PC-3 (cell line): ENCODE data around the gene MORN1. TPM values are rescaled to one million over a fixed set of nuclear protein-coding genes. Genes with fewer than 3 reads are reported as not detected.

Source experiments
- ATAC-seq: fragments of 200-7000 bp; cut with Tn5 transposase; 2 replicates; pipeline ENCODE4 v1.9.1; 2020; ENCODE audit warnings: mild to moderate bottlenecking, moderate library complexity
- BruUV-seq: library from RNA; stranded (reverse); fragments of 400-500 nt; replicated peaks from 2 replicates; lab custom pipeline; 2021; lab: Mats Ljungman, UMichigan
- CTCF ChIA-PET: fragments of 300-600 bp; sonication (Branson Sonifier 250); formaldehyde crosslinking; loops from one replicate; lab custom pipeline; 2022; ENCODE audit warnings: antibody characterized with exemption; lab: Charles Lee
- POLR2A ChIA-PET: fragments of 300-600 bp; sonication (Branson Sonifier 250); formaldehyde crosslinking; loops from one replicate; lab custom pipeline; 2022; ENCODE audit warnings: antibody characterized with exemption; ENCODE audit not compliant: unreplicated experiment; lab: Charles Lee
- DNase-seq: peaks from one replicate; pipeline ENCODE4 v3.0.0-alpha.2; 2015
- H2AFZ ChIP-seq: fragments of 300-600 bp; sonication (generic); 2 replicates; pipeline ENCODE4 v1.6.0; 2016; ENCODE audit warnings: antibody characterized with exemption, low read length
- H3F3A ChIP-seq: fragments of 300-600 bp; sonication (generic); one replicate; pipeline ENCODE4 v1.6.0; 2017; ENCODE audit warnings: antibody characterized with exemption, low read length, control low read depth, mild to moderate bottlenecking; ENCODE audit not compliant: unreplicated experiment
- H3K27ac ChIP-seq: fragments of 300-600 bp; sonication (generic); 2 replicates; pipeline ENCODE4 v1.5.1; 2016; ENCODE audit warnings: mild to moderate bottlenecking, low read length
- H3K27me3 ChIP-seq: fragments of 300-600 bp; sonication (generic); 2 replicates; pipeline ENCODE4 v1.6.1; 2016; ENCODE audit warnings: low read length, mixed read lengths
- H3K36me3 ChIP-seq: fragments of 300-600 bp; sonication (generic); 2 replicates; pipeline ENCODE4 v1.6.1; 2016; ENCODE audit warnings: low read depth, mixed run types, low read length, mixed read lengths
- H3K4me1 ChIP-seq: fragments of 300-600 bp; sonication (generic); 2 replicates; pipeline ENCODE4 v1.5.1; 2016; ENCODE audit warnings: low read length; ENCODE audit not compliant: insufficient read depth
- H3K4me2 ChIP-seq: fragments of 300-600 bp; sonication (generic); 2 replicates; pipeline ENCODE4 v1.6.0; 2016; ENCODE audit warnings: low read length
- H3K4me3 ChIP-seq: fragments of 300-600 bp; sonication (generic); 2 replicates; pipeline ENCODE4 v1.5.1; 2016; ENCODE audit warnings: mild to moderate bottlenecking, low read length, mixed read lengths
- H3K79me2 ChIP-seq: fragments of 300-600 bp; sonication (generic); 2 replicates; pipeline ENCODE4 v1.6.1; 2017; ENCODE audit warnings: low read length, mixed read lengths
- H3K9ac ChIP-seq: fragments of 300-600 bp; sonication (generic); 2 replicates; pipeline ENCODE4 v1.6.0; 2016; ENCODE audit warnings: mild to moderate bottlenecking, low read length
- H3K9me2 ChIP-seq: fragments of 300-600 bp; sonication (generic); replicated peaks from 2 replicates; pipeline ENCODE4 v1.6.1; 2016; ENCODE audit warnings: mixed run types, low read length, mixed read lengths
- H3K9me3 ChIP-seq: fragments of 300-600 bp; sonication (generic); 2 replicates; pipeline ENCODE4 v1.6.1; 2016; ENCODE audit warnings: low read length, mixed read lengths
- H4K20me1 ChIP-seq: fragments of 300-600 bp; sonication (generic); 2 replicates; pipeline ENCODE4 v1.6.1; 2016; ENCODE audit warnings: low read length, mixed read lengths
- EZH2 ChIP-seq: fragments of 300-600 bp; sonication (generic); IDR thresholded peaks from one replicate; pipeline ENCODE4 v1.6.1; 2017; ENCODE audit warnings: antibody characterized with exemption, mild to moderate bottlenecking, low read length; ENCODE audit not compliant: unreplicated experiment
- EZH2phosphoT487 ChIP-seq: fragments of 300-600 bp; sonication (generic); IDR thresholded peaks from 2 replicates; pipeline ENCODE4 v1.6.1; 2018; ENCODE audit warnings: mild to moderate bottlenecking, antibody characterized with exemption, low read length, borderline replicate concordance
- intact Hi-C: fragments of 100-400 bp; cut with micrococcal nuclease; formaldehyde crosslinking; loops from 2 replicates; pipeline ENCODE4 v1.9.0; 2023
- total RNA-seq: library from RNA; depleted of rRNA; stranded (reverse); fragments of >200 nt; gene quantifications from 2 replicates; pipeline ENCODE4 v1.2.3, GENCODE V29; 2014
- TF ChIP-seq, protein P1 (sequence below): fragments of 300-600 bp; sonication (generic); conservative IDR thresholded peaks from 2 replicates; pipeline ENCODE4 v1.5.1; 2017; ENCODE audit warnings: antibody characterized with exemption, low read depth, mild to moderate bottlenecking, low read length

MORN1 gene
- total RNA-seq, 1 experiment from 2014 or later, result 11.2 TPM

GRCh38 chr1:2433936-2434655, 42.7 kb upstream of the MORN1 start:
- Histone ChIP-seq H3K79me2 (no peaks in the 10 kb centered on the region), H3K9ac (no peak overlapping the region), H3K27me3 (peaks cover 19% of the 10 kb centered on the region), H3K9me2 (no peaks in the 10 kb centered on the region), H2AFZ (no peak overlapping the region), H3K4me2 (no peak overlapping the region), H3F3A (no peaks in the 10 kb centered on the region), H4K20me1 (no peaks in the 10 kb centered on the region), H3K9me3 (no peaks in the 10 kb centered on the region), H3K36me3 (no peaks in the 10 kb centered on the region), H3K27ac (no peak overlapping the region), H3K4me1 (no peaks in the 10 kb centered on the region), H3K4me3 (no peak overlapping the region)
- BruUV-seq, result no TSS peak
- DNase-seq, result no peak
- no peak for ATAC-seq
- intact Hi-C loops, result no loop called here
- POLR2A ChIA-PET, result no interaction called here
- no peak for TF ChIP-seq EZH2
- TF ChIP-seq, protein P1, sequence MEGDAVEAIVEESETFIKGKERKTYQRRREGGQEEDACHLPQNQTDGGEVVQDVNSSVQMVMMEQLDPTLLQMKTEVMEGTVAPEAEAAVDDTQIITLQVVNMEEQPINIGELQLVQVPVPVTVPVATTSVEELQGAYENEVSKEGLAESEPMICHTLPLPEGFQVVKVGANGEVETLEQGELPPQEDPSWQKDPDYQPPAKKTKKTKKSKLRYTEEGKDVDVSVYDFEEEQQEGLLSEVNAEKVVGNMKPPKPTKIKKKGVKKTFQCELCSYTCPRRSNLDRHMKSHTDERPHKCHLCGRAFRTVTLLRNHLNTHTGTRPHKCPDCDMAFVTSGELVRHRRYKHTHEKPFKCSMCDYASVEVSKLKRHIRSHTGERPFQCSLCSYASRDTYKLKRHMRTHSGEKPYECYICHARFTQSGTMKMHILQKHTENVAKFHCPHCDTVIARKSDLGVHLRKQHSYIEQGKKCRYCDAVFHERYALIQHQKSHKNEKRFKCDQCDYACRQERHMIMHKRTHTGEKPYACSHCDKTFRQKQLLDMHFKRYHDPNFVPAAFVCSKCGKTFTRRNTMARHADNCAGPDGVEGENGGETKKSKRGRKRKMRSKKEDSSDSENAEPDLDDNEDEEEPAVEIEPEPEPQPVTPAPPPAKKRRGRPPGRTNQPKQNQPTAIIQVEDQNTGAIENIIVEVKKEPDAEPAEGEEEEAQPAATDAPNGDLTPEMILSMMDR, result no peak
- no peak for TF ChIP-seq EZH2phosphoT487
- CTCF ChIA-PET, result no interaction called here

DNA sequence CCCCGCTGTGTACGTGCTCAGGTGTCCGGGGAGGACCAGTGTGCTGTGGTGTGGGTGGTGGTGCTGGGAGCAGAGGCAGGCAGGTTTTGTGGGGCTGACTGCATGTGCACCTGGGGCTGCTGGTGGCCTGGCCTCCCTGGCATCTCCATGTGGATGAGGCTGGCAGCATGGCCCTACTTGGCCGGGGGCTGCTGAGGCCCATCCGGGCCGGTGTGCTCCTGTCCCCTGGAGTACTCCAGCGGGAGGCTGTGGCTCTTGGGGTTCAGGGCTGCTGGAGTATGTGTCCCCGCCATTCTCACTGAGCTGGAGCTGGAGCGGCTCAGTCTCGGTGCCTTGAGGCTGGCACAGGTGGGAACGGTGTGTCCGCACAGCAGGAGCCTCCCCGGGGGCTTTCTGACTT, 41.8 kb upstream of the MORN1 start:
- H3K27ac ChIP-seq, result no peak overlapping the region
- DNase-seq (no peak), ATAC-seq (no peak)
- H3K79me2 ChIP-seq, result no peaks in the 10 kb centered on the region
- H3K4me1 ChIP-seq, result no peaks in the 10 kb centered on the region
- H3K9me3 ChIP-seq, result no peaks in the 10 kb centered on the region
- H4K20me1 ChIP-seq, result no peaks in the 10 kb centered on the region
- intact Hi-C loops, result no loop called here
- H3K4me2 ChIP-seq, result no peak overlapping the region
- ChIA-PET CTCF (no interaction called here), POLR2A (no interaction called here)
- no peaks in the 10 kb centered on the region for H3K36me3 ChIP-seq
- TF ChIP-seq, protein P1, result no peak
- TF ChIP-seq EZH2 (no peak), EZH2phosphoT487 (no peak)
- no peak overlapping the region for H2AFZ ChIP-seq
- no TSS peak for BruUV-seq
- no peak overlapping the region for H3K9ac ChIP-seq
- H3F3A ChIP-seq, result no peaks in the 10 kb centered on the region
- no peaks in the 10 kb centered on the region for H3K9me2 ChIP-seq
- no peak overlapping the region for H3K4me3 ChIP-seq
- peaks cover 19% of the 10 kb centered on the region for H3K27me3 ChIP-seq

DNA sequence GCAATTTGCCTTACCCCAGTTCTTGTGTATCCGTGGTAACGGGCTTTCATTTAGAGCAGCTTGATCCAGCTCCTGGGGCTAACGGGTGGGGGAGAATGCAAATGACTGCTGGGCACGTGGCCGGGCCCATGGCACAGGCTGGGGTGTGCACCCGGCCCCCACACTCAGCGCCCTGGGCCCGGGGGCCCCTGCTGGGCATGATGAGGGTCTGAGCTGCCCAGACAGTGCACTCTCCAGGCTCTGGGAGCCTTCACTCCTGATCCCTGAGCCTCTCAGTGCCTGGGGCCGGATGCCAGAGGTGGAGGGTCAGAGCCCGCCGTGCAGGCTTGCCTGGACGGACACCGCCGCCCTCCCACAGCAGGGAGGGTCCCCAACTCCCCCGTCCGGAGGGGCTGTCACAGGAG, 41.1 kb upstream of the MORN1 start:
- H3K79me2 ChIP-seq, result no peaks in the 10 kb centered on the region
- no peaks in the 10 kb centered on the region for H3K9me2 ChIP-seq
- no peak overlapping the region for H2AFZ ChIP-seq
- no peak overlapping the region for H3K9ac ChIP-seq
- no peaks in the 10 kb centered on the region for H3K36me3 ChIP-seq
- H3K27me3 ChIP-seq, result peaks cover 19% of the 10 kb centered on the region
- H3K9me3 ChIP-seq, result no peaks in the 10 kb centered on the region
- no peaks in the 10 kb centered on the region for H3K4me1 ChIP-seq
- H3K27ac ChIP-seq, result no peak overlapping the region
- H3K4me3 ChIP-seq, result no peak overlapping the region
- no peak for DNase-seq
- no peaks in the 10 kb centered on the region for H4K20me1 ChIP-seq
- no TSS peak for BruUV-seq
- POLR2A ChIA-PET, result no interaction called here
- CTCF ChIA-PET, result no interaction called here
- no peak for ATAC-seq
- no peak overlapping the region for H3K4me2 ChIP-seq
- intact Hi-C loops, result no loop called here
- no peaks in the 10 kb centered on the region for H3F3A ChIP-seq
- TF ChIP-seq EZH2phosphoT487, result no peak
- TF ChIP-seq, protein P1, result no peak
- TF ChIP-seq EZH2, result no peak
